Cardiac muscle cell (in vitro differentiated cells and primary cell): ENCODE measurements around the gene UNC5B. TPM values are rescaled to one million over a fixed set of nuclear protein-coding genes. Genes with fewer than 3 reads are reported as not detected.

Source experiments
- DNase-seq, 2 donors: peaks; one replicate each; pipeline versions ENCODE4 v3.0.0 to v3.0.0-alpha.2; 2010 to 2017; ENCODE audit warnings: low read depth in 1 of 2, low spot score in 1 of 2
- H3K27ac ChIP-seq: fragments of 200-600 bp; sonication (generic); 2 replicates; pipeline ENCODE4 v1.5.1; 2016
- H3K27me3 ChIP-seq: fragments of 200-600 bp; sonication (generic); 2 replicates; pipeline ENCODE4 v1.6.0; 2016; ENCODE audit warnings: control low read depth
- H3K36me3 ChIP-seq: fragments of 200-600 bp; sonication (generic); 2 replicates; pipeline ENCODE4 v1.5.1; 2016; ENCODE audit warnings: control low read depth
- H3K4me1 ChIP-seq: fragments of 200-600 bp; sonication (generic); 2 replicates; pipeline ENCODE4 v1.8.1; 2017; ENCODE audit warnings: low read depth, mild to moderate bottlenecking, mixed run types
- H3K4me3 ChIP-seq: fragments of 200-600 bp; sonication (generic); 2 replicates; pipeline ENCODE4 v1.5.1; 2016; ENCODE audit warnings: mild to moderate bottlenecking
- H3K9me3 ChIP-seq: fragments of 200-600 bp; sonication (generic); 2 replicates; pipeline ENCODE4 v1.5.1; 2017; ENCODE audit warnings: low read depth, mild to moderate bottlenecking, control low read depth
- polyA plus RNA-seq: library from polyadenylated mRNA; unstranded; fragments of >200 nt; fragmentation: Nextera tagmentation; extraction: Ambion mirVana; gene quantifications from 2 replicates; pipeline ENCODE4 v1.2.1, GENCODE V29; 2016
- total RNA-seq: library from RNA; depleted of rRNA; stranded (reverse); fragments of >200 nt; gene quantifications from 2 replicates; pipeline ENCODE4 v1.2.3, GENCODE V29; 2016
- TF ChIP-seq, protein P1 (sequence below): IDR thresholded peaks from 2 replicates; pipeline ENCODE4 v1.5.1; 2012; ENCODE audit warnings: low read depth, mild to moderate bottlenecking, low read length

UNC5B gene
- total and polyA plus RNA-seq, 2 experiments from 2014 or later: 73.3 to 172 TPM

DNA sequence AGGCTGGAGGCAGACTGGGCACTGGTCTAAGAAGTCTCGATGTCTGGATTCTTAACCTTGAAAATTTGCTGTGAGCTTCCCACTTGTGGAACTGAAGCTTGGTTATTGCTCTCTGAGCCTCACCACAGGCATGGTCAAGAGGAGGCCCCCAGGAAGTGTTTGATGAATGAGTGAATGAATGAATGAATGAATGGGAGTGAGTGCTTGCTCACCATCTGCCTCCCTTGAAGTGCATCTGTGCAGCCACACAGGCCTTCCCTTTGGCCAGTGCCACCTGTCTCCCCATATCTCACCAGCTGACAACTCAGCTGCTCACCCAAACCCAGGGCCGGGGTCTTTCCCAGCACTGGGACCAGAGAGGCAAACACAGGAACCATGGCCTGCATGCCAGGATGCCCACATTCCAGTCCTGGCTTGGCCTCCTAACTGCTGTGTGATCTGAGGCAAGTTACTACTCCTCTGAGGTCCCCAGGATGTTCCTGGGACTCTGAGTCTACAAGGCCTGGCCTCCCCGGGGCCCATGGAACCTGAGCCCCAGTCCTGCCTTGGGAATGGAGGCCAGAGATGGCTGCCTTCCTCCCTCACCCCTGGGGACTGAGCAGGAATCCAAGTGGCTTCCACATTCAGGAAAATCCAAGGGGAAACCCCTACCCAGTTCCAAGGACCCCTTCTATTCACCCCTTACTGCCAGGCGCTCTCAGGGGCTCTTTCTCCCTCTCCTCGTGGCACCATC is 55.3 kb downstream of the UNC5B start:
- Histone ChIP-seq H3K4me1 (peaks cover 59% of the 10 kb centered on the region), H3K27ac (peak overlapping the region; percentile 69), H3K4me3 (no peak overlapping the region), H3K27me3 (no peaks in the 10 kb centered on the region), H3K36me3 (no peaks in the 10 kb centered on the region), H3K9me3 (no peaks in the 10 kb centered on the region)
- DNase-seq: no peak
- TF ChIP-seq, protein P1, sequence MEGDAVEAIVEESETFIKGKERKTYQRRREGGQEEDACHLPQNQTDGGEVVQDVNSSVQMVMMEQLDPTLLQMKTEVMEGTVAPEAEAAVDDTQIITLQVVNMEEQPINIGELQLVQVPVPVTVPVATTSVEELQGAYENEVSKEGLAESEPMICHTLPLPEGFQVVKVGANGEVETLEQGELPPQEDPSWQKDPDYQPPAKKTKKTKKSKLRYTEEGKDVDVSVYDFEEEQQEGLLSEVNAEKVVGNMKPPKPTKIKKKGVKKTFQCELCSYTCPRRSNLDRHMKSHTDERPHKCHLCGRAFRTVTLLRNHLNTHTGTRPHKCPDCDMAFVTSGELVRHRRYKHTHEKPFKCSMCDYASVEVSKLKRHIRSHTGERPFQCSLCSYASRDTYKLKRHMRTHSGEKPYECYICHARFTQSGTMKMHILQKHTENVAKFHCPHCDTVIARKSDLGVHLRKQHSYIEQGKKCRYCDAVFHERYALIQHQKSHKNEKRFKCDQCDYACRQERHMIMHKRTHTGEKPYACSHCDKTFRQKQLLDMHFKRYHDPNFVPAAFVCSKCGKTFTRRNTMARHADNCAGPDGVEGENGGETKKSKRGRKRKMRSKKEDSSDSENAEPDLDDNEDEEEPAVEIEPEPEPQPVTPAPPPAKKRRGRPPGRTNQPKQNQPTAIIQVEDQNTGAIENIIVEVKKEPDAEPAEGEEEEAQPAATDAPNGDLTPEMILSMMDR: no peak

DNA sequence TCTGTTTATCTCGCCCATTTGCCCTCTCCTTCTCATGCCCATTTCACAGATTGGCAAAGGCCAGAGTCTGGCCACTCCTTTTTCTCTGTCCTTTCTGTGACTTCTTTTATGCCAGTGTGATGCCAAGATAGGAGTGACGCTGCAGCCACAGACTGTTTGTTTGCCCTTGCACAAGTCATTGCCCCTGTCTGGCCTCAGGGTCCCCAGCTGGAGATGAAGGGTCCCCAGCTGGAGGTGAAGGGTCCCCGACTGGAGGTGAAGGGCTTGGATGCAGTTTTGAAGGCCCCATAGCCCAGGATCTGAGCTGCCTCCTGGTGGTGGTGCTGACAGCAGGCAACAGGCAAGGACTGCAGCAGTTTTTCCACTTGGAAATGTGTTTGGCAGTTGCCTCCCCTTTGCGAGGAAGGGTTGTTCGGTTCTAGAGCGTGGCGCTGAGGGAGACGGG is 55.9 kb downstream of the UNC5B start:
- H3K27ac ChIP-seq: peak overlapping the region; percentile 69
- DNase-seq: peak; percentile 63 to 68
- peaks cover 53% of the 10 kb centered on the region for H3K4me1 ChIP-seq
- TF ChIP-seq, protein P1: peak; percentile 75
- no peaks in the 10 kb centered on the region for H3K36me3 ChIP-seq
- H3K9me3 ChIP-seq: no peaks in the 10 kb centered on the region
- no peaks in the 10 kb centered on the region for H3K27me3 ChIP-seq
- H3K4me3 ChIP-seq: no peak overlapping the region

DNA sequence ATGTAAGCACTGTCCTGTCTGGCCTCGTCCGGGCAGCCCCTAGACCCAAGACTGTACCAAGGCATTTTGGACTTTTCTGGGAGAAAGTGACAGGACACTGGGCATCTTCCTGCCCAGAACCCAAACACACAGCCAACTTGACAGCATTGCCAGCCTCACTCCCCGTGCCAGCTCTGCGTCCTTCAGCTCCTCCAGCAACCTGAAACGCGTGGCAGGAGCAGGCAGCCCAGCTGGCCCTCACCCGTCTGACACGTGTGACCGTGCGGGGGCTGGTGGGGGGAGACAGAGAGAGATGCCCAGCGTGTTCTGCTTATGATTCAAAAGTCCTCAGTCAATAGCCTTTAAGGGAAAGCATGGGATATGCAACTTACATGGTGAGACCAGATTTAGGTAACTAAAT is 56.4 kb downstream of the UNC5B start:
- Histone ChIP-seq H3K4me1 (peaks cover 52% of the 10 kb centered on the region), H3K27ac (peak overlapping the region; percentile 69), H3K4me3 (no peak overlapping the region), H3K27me3 (no peaks in the 10 kb centered on the region), H3K9me3 (no peaks in the 10 kb centered on the region), H3K36me3 (peaks cover 3% of the 10 kb centered on the region)
- no peak for DNase-seq
- TF ChIP-seq, protein P1: no peak

DNA sequence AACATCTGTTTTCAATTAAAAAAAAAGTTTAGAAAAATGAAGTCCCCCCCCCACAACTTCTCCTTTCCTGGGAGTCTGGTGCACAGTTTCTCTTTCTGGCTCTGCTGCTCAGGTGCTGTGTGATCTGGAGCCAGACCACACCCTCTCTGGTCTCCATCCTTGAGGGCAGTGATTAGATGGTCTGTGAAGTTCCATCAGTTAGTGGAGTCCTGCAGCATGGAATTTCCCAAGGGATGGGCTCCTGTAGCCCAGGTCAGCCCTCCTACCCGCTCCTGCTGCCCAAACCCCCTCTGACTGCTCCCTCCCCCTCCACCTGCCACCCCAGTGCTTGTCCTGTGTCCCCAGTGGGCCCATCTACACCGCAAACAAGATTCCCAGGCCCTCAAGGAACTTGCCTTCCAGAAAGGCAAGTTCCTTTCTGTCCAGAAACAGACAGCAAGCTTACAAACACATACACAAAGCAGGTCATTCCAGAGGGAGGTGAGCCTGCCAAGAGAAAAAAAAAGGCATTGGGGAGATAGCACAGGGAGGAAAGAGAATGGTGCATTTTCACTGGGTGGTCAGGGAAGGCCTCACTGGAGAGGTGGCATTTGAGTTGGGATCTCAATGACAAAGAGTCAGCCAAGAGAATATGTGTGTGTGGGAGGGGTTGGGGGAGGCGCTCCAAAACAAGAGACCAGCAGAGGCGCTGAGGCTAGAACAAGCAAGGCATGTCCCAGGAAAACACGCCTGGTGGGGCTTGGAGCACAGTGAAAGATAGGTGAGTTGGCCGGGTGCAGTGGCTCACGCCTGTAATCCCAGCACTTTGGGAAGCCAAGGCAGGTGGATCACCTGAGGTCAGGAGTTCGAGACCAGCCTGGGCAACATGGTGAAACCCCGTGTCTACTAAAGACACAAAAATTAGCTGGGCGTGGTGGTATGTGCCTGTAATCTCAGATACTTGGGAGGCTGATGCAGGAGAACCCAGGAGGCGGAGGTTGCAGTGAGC is 57.2 kb downstream of the UNC5B start:
- TF ChIP-seq, protein P1: no peak
- Histone ChIP-seq H3K36me3 (peaks cover 4% of the 10 kb centered on the region), H3K9me3 (no peaks in the 10 kb centered on the region), H3K27ac (peak overlapping the region; percentile 69), H3K4me3 (no peak overlapping the region), H3K27me3 (no peaks in the 10 kb centered on the region), H3K4me1 (peaks cover 43% of the 10 kb centered on the region)
- DNase-seq: peak in 1 of 2 donors; percentile 70

DNA sequence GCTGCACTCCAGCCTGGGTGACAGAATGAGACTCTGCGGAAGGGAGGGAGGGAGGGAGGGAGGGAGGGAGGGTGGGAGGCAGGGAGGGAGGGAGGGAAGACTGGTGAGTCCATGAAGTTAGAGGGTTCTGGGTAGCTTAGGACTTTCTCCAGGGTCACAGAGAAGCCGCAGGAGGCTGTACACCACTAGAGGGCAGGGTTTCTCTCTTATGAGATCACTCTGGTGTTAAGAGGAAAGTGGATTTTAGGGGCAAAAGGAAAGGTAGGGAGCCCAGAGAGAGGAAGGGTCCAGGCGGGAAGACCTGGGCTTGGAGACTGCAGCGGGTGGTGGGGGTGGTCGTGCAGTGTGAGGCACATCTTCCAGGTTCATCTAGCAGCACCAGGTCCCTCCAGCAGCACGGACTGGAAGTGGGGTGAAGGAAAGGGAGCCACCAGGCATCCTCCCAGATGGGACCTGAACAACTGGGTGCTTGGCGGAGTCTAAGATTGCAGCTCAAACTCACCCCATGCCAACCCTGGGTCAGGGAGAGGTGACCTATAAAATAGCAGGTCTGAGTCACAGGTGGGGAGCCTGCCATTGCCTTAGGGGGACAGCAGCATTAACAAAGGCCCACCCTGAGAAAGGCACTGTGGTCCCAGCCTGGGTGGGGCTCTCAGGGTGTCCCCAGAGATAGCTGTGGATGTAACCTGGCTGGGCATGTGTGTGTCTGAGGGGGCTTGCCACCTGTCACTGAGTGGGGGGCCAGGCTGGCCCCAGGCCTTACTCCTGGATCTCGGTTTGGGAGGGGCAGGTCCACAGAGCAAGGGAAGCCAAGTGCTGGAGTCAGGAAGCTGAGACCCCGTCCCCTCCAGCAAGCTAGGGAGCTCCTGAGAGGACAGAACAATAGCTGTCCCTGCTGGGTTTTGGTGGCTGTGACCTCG is 58.2 kb downstream of the UNC5B start:
- peak overlapping the region; percentile 69 for H3K27ac ChIP-seq
- no peak overlapping the region for H3K4me3 ChIP-seq

More for the DNA sequence above, 58.2 kb downstream of the UNC5B start:
- Histone ChIP-seq H3K4me1 (peaks cover 34% of the 10 kb centered on the region), H3K36me3 (peaks cover 4% of the 10 kb centered on the region), H3K27me3 (no peaks in the 10 kb centered on the region), H3K9me3 (no peaks in the 10 kb centered on the region)
- TF ChIP-seq, protein P1: peak; percentile 77
- DNase-seq: peak; percentile 85 to 87
